Endothelial cell of umbilical vein (primary cell): ENCODE results near the gene MAP7D3. TPM values are rescaled to one million over a fixed set of nuclear protein-coding genes. Genes with fewer than 3 reads are reported as not detected.
"Not testable (repeated sequence)": the region's sequence is repeated elsewhere in the genome, so short reads cannot be mapped to it uniquely, and the experiment has no call there.

Experiments used
- Bru-seq: library from RNA; stranded (reverse); fragments of 400-500 nt; gene quantifications from one replicate; lab custom pipeline; 2021; lab: Mats Ljungman, UMichigan
- BruChase-seq, 2 experiments: library from RNA; stranded (reverse); fragments of 400-500 nt; gene quantifications; one replicate each; lab custom pipeline; 2021; lab: Mats Ljungman, UMichigan
- BruUV-seq: library from RNA; stranded (reverse); fragments of 400-500 nt; replicated peaks from 2 replicates; lab custom pipeline; 2021; lab: Mats Ljungman, UMichigan
- CTCF ChIA-PET: fragments of 300-600, 350-600 bp; sonication (Branson Sonifier 250); formaldehyde crosslinking; loops from one replicate; lab custom pipeline; 2021; ENCODE audit warnings: antibody characterized with exemption, inconsistent platforms; lab: Charles Lee
- POLR2A ChIA-PET: fragments of 300-600, 350-600 bp; sonication (Branson Sonifier 250); formaldehyde crosslinking; loops from one replicate; lab custom pipeline; 2021; ENCODE audit warnings: antibody characterized with exemption, inconsistent platforms; lab: Charles Lee
- DNase-seq: peaks from one replicate; pipeline ENCODE4 v3.0.0-alpha.2; 2011; ENCODE audit warnings: low read depth, low spot score
- FAIRE-seq: peaks from 2 replicates; lab custom pipeline; 2011; peaks lifted over from hg19 to GRCh38; lab: Jason Lieb, UNC
- H2AFZ ChIP-seq: 2 replicates; pipeline ENCODE4 v1.6.0; 2012; ENCODE audit warnings: low read depth, low read length, control low read depth, inconsistent platforms
- H3K27ac ChIP-seq: 2 replicates; pipeline ENCODE4 v1.5.1; 2011; ENCODE audit warnings: low read depth, mild to moderate bottlenecking, control low read depth, low read length, moderate library complexity; ENCODE audit not compliant: insufficient read depth
- H3K27me3 ChIP-seq, 2 experiments: 2 replicates each; pipeline versions ENCODE4 v1.6.0 to v1.6.1; 2011; ENCODE audit warnings: low read length in 2 of 2, mixed read lengths in 1 of 2; ENCODE audit not compliant: control insufficient read depth in 2 of 2, insufficient read depth in 2 of 2
- H3K36me3 ChIP-seq, 2 experiments: 2 replicates in 1 of 2; 3 replicates in 1 of 2; pipeline ENCODE4 v1.5.1; 2011; ENCODE audit warnings: low read length in 2 of 2, mild to moderate bottlenecking in 1 of 2, moderate library complexity in 1 of 2; ENCODE audit not compliant: control insufficient read depth in 2 of 2, insufficient read depth in 2 of 2; ENCODE audit errors: extremely low read depth in 1 of 2
- H3K4me1 ChIP-seq: 3 replicates; pipeline ENCODE4 v1.5.1; 2011; ENCODE audit warnings: mild to moderate bottlenecking, low read length; ENCODE audit not compliant: control insufficient read depth, insufficient read depth; ENCODE audit errors: extremely low read depth
- H3K4me2 ChIP-seq: 2 replicates; pipeline ENCODE4 v1.6.1; 2011; ENCODE audit warnings: low read length, control low read depth, mixed read lengths; ENCODE audit not compliant: insufficient read depth
- H3K4me3 ChIP-seq, 3 experiments: fragments of 200-600 bp in 1 of 3; sonication (generic), shearing (Covaris generic) in 1 of 3; replicated peaks in 1 of 3; 2 replicates each; pipeline ENCODE4 v1.5.1; 2011 to 2016; ENCODE audit warnings: control low read depth in 3 of 3, low read length in 3 of 3, mild to moderate bottlenecking in 2 of 3, inconsistent platforms in 1 of 3, low read depth in 1 of 3, moderate library complexity in 1 of 3; ENCODE audit not compliant: insufficient read depth in 1 of 3
- H3K79me2 ChIP-seq: 2 replicates; pipeline ENCODE4 v1.6.0; 2012; ENCODE audit warnings: low read length, inconsistent platforms; ENCODE audit not compliant: control insufficient read depth, insufficient read depth
- H3K9ac ChIP-seq: replicated peaks from 2 replicates; pipeline ENCODE3; 2011; ENCODE audit warnings: low read length, control low read depth; ENCODE audit not compliant: insufficient read depth; ENCODE audit errors: extremely low read depth
- H3K9me1 ChIP-seq: replicated peaks from 3 replicates; pipeline ENCODE4 v1.6.0; 2011; ENCODE audit warnings: mild to moderate bottlenecking, low read length; ENCODE audit not compliant: control insufficient read depth, insufficient read depth; ENCODE audit errors: extremely low read depth
- H3K9me3 ChIP-seq: replicated peaks from 2 replicates; pipeline ENCODE4 v1.5.1; 2012; ENCODE audit warnings: low read length, inconsistent platforms; ENCODE audit not compliant: control insufficient read depth, insufficient read depth
- H4K20me1 ChIP-seq: replicated peaks from 2 replicates; pipeline ENCODE3; 2011; ENCODE audit warnings: mild to moderate bottlenecking, low read length; ENCODE audit not compliant: control insufficient read depth, insufficient read depth; ENCODE audit errors: extremely low read depth
- EZH2 ChIP-seq: IDR thresholded peaks from 2 replicates; pipeline ENCODE4 v1.6.1; 2012; ENCODE audit warnings: borderline replicate concordance, low read depth, mild to moderate bottlenecking, moderate library complexity, low read length, inconsistent platforms; ENCODE audit not compliant: severe bottlenecking
- POLR2A ChIP-seq: IDR thresholded peaks from 2 replicates; pipeline ENCODE4 v1.6.1; 2012; ENCODE audit warnings: low read depth, mild to moderate bottlenecking, control low read depth, low read length
- dilution Hi-C: fragments of 300-500 bp; cut with MboI; formaldehyde crosslinking; loops from one replicate; pipeline ENCODE4 v1.15.0; 2019; ENCODE audit warnings: low sequenced_read_pairs; ENCODE audit not compliant: extremely low pct_ligation_motif_present
- intact Hi-C: fragments of 100-400 bp; cut with micrococcal nuclease; formaldehyde crosslinking; loops from one replicate; pipeline ENCODE4 v1.10.0; 2022
- long read RNA-seq: library from polyadenylated mRNA; stranded (forward); transcript quantifications from one replicate; pipeline ENCODE4 v2.0.0, GENCODE V29; 2021
- polyA minus RNA-seq, 3 experiments: library from RNA; depleted of rRNA, polyadenylated mRNA; stranded (reverse); fragments of >200 nt; gene quantifications; 1 replicate in 1 of 3; 2 replicates in 2 of 3; pipeline ENCODE4 v1.2.3, GENCODE V29; 2011
- polyA plus RNA-seq, 4 experiments: library from polyadenylated mRNA; depleted of rRNA in 3 of 4; stranded (reverse) in 3 of 4; unstranded in 1 of 4; fragments of >200 nt; gene quantifications; 2 replicates each; pipeline versions ENCODE4 v1.2.1 to v1.2.3, GENCODE V29; 2011 to 2012; ENCODE audit warnings: missing spikeins in 1 of 4
- total RNA-seq: library from RNA; stranded (reverse); gene quantifications from 2 replicates; pipeline ENCODE4 v1.2.3, GENCODE V29; 2021

The MAP7D3 gene
- total RNA-seq (20.0 and 22.8 TPM in 2 replicates), polyA plus RNA-seq (5.6 and 6.5 TPM in 2 replicates), polyA minus RNA-seq (12.9 and 15.3 TPM in 2 replicates), Bru-seq, nascent RNA (percentile 70 among the genes with signal in this experiment), BruChase-seq, experiment 1, labeled RNA remaining after a 6-hour chase (percentile 75 among the genes with signal in this experiment), BruChase-seq, experiment 2, labeled RNA remaining after a 2-hour chase (percentile 75 among the genes with signal in this experiment)
- 11.1 TPM in 2 replicates for polyA plus RNA-seq (2011; cell fraction: cytosol; rRNA removed)
- 17.7 and 18.9 TPM in 2 replicates for polyA plus RNA-seq (2011; cell fraction: nucleus; rRNA removed)
- polyA plus RNA-seq (2012) = 24.5 and 27.5 TPM in 2 replicates
- 9.1 TPM for polyA minus RNA-seq (2011; cell fraction: cytosol; rRNA and poly(A)+ RNA removed)
- 13.7 and 21.1 TPM in 2 replicates for polyA minus RNA-seq (2011; cell fraction: nucleus; rRNA and poly(A)+ RNA removed)
- long read RNA-seq, full-length matches to known transcripts = 30 of 39 reads
- long read RNA-seq, partial matches to known transcripts = 2 of 39 reads
- long read RNA-seq, other reads (novel, unspliced or antisense) = 7 of 39 reads

DNA sequence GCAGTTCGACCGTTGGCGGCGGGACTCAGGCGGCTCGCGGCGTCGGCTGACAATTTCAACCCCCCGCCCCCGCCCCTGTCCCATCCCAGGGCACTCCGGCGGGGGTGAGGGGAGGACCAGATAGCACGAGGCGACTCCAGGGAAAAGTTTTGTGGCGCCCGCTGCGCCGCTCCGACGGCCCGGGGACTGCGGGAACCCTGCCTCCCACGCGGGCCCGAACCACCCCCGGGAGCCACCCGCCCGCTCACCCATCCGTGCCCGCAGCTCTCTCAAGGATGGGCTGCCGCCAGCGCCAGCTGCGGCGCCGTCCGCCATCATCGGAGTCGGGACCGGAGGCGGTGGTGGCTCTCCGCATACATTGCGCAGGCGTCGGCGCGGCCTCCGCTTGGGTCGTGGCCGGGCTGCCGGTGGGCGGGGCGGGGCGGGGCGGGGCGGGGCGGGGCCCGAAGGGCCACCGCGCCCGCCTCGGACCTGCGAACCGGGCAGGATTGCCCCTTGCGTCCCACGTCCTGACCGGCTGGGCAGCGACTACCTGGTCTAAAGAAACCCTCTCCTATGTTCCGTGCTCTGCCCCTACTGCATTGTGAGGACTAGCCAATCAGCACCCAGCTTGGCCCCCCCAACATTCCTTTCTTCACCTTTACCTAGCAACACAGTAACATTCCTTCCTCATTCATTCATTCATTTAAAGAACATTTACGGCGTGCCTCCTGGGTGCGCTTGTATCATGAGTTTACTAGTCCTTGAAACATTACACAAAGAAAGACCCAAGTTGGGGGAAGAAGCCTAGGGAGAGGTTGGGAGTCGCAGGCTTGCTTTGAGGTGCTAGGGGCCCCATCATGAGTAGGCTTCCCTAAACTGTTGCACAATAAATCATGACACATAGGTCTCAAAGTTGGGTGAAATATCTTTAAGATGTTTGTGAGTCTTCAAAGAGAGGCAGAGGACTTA, at the start of gene MAP7D3:
Gene MAP7D3, minus strand, starts transcription at position 360 of the 951 bp plus-strand sequence. Its CDS starts 42 bp downstream, at position 318.
- Histone ChIP-seq H3K79me2 (peaks cover 18% of the 10 kb centered on the region), H2AFZ (peak within 1 kb of the TSS; percentile 84), H3K27me3 (no peaks in the 10 kb centered on the region), H3K27ac (peak within 1 kb of the TSS; percentile 70), H3K4me1 (peaks cover 9% of the 10 kb centered on the region), H3K9me1 (no peaks in the 10 kb centered on the region), H3K4me2 (peak within 1 kb of the TSS; percentile 80), H3K36me3 (no peaks in the 10 kb centered on the region), H3K4me3 (peak within 1 kb of the TSS; percentile 69 to 84 (median 74)), H4K20me1 (no peaks in the 10 kb centered on the region), H3K9me3 (no peaks in the 10 kb centered on the region), H3K9ac (peak within 1 kb of the TSS; percentile 89)
- ChIA-PET POLR2A (no interaction called here), CTCF (interaction anchor here (0.7 to 5.0 kb wide), 3 partner anchors 9 to 223 kb away, joined by 3 to 21 read pairs (median 3); no protein-coding TSS in a partner anchor)
- intact Hi-C loops (loop anchor here (1.0 kb wide), 2 partner anchors 8 to 17 kb away; no protein-coding TSS in a partner anchor), dilution Hi-C loops (no loop called here)
- FAIRE-seq (peak; percentile 15), DNase-seq (peak; percentile 29)
- TF ChIP-seq POLR2A (peak; percentile 77), EZH2 (no peak)
- BruUV-seq = TSS peak; percentile 56

GRCh38 chrX:136300721-136301120, 49.5 kb upstream of the MAP7D3 start, which contains the start of gene ADGRG4:
ADGRG4 (plus strand) TSS chrX:136300963; CDS start chrX:136308778, 7,815 bp downstream.
- FAIRE-seq, POLR2A ChIA-PET, BruUV-seq: not testable (repeated sequence)

More at GRCh38 chrX:136300721-136301120, 49.5 kb upstream of the MAP7D3 start, which contains the start of gene ADGRG4:
- H3K79me2 ChIP-seq, H3K27me3 ChIP-seq, H3K9ac ChIP-seq, H3K36me3 ChIP-seq, H3K9me1 ChIP-seq, DNase-seq, H4K20me1 ChIP-seq, CTCF ChIA-PET, H3K4me3 ChIP-seq, H3K27ac ChIP-seq, dilution Hi-C loops, intact Hi-C loops, H3K9me3 ChIP-seq, H3K4me2 ChIP-seq, H2AFZ ChIP-seq, H3K4me1 ChIP-seq: not testable (repeated sequence)
